Natural killer cell (primary cell): ENCODE measurements around the gene DRGX. TPM values are rescaled to one million over a fixed set of nuclear protein-coding genes. Genes with fewer than 3 reads are reported as not detected.

Experiments used
- ATAC-seq, 3 donors: fragments of 150-1000 bp in 2 of 3; fragments of 200-7000 bp in 1 of 3; cut with Tn5 transposase; 1 replicate in 1 of 3; 2 replicates in 2 of 3; pipeline ENCODE4 v1.10.0; 2021; ENCODE audit warnings: mild to moderate bottlenecking in 2 of 3, moderate library complexity in 2 of 3
- DNase-seq, 2 donors: peaks; one replicate each; pipeline versions ENCODE4 v3.0.0 to v3.0.0-alpha.2; 2013 to 2021; ENCODE audit warnings: mixed read lengths in 1 of 2
- H3K27ac ChIP-seq: one replicate; pipeline ENCODE4 v1.5.1; 2013; ENCODE audit warnings: mild to moderate bottlenecking, low read length
- H3K27me3 ChIP-seq: one replicate; pipeline ENCODE4 v1.6.1; 2013; ENCODE audit warnings: low read length; ENCODE audit not compliant: control insufficient read depth, insufficient read depth
- H3K36me3 ChIP-seq: one replicate; pipeline ENCODE4 v1.6.1; 2013; ENCODE audit warnings: low read length; ENCODE audit not compliant: control insufficient read depth, insufficient read depth
- H3K4me1 ChIP-seq: one replicate; pipeline ENCODE4 v1.6.1; 2013; ENCODE audit warnings: low read length; ENCODE audit not compliant: control insufficient read depth, insufficient read depth
- H3K4me3 ChIP-seq: one replicate; pipeline ENCODE4 v1.5.1; 2013; ENCODE audit warnings: low read length
- H3K9me3 ChIP-seq: one replicate; pipeline ENCODE4 v1.6.1; 2013; ENCODE audit warnings: low read length; ENCODE audit not compliant: control insufficient read depth, insufficient read depth
- H3K27ac Mint-ChIP-seq, 2 donors: one replicate each; pipeline ENCODE4 v1.8.0; 2022; ENCODE audit warnings: mild to moderate bottlenecking in 2 of 2, mixed read lengths in 2 of 2, moderate library complexity in 1 of 2
- H3K27me3 Mint-ChIP-seq, 2 donors: one replicate each; pipeline ENCODE4 v1.8.0; 2022; ENCODE audit warnings: low read depth in 2 of 2, mixed read lengths in 2 of 2
- H3K36me3 Mint-ChIP-seq: one replicate; pipeline ENCODE4 v1.8.0; 2022; ENCODE audit warnings: mixed read lengths
- H3K4me1 Mint-ChIP-seq, 2 donors: one replicate each; pipeline ENCODE4 v1.8.0; 2022; ENCODE audit warnings: mixed read lengths in 2 of 2
- H3K4me3 Mint-ChIP-seq: one replicate; pipeline ENCODE4 v1.8.0; 2022; ENCODE audit warnings: mild to moderate bottlenecking, moderate library complexity, mixed read lengths
- H3K9me3 Mint-ChIP-seq, 2 donors: one replicate each; pipeline ENCODE4 v1.8.0; 2022; ENCODE audit warnings: mixed read lengths in 2 of 2
- CTCF ChIP-seq: fragments of 200-600 bp; IDR thresholded peaks from one replicate; pipeline ENCODE4 v1.8.0; 2022; ENCODE audit warnings: antibody characterized with exemption
- whole genome bisulfite sequencing: methylation state at CpG from one replicate; pipeline ENCODE4 v1.1.7; 2013; ENCODE audit warnings: missing lambda C conversion rate; ENCODE audit not compliant: insufficient coverage; 5-methylcytosine and 5-hydroxymethylcytosine counted together
- intact Hi-C: fragments of 100-400 bp; cut with micrococcal nuclease; formaldehyde crosslinking; loops from one replicate; pipeline ENCODE4 v1.14.2; 2022
- total RNA-seq, 4 donors: library from RNA; stranded (reverse); fragments of 120-200 nt in 1 of 4; gene quantifications; one replicate each; pipeline versions ENCODE4 v1.2.3 to v1.2.4, GENCODE V29; 2013 to 2022

Gene DRGX
- total RNA-seq, 3 donors from 2014 or later (not counting 1 experiment from before 2014, with no cell fraction given): not detected

- H3K27ac ChIP-seq: no peak overlapping the region
- ATAC-seq (no peak), DNase-seq (no peak)
- peaks cover 11% of the 10 kb centered on the region for H3K9me3 ChIP-seq
- H3K27me3 ChIP-seq: no peaks in the 10 kb centered on the region
- intact Hi-C loops: no loop called here
- Mint-ChIP-seq H3K27ac (no peak overlapping the region), H3K27me3 (peaks cover 0 to under 1% of the 10 kb centered on the region in 2 donors), H3K4me3 (no peak overlapping the region), H3K9me3 (peaks cover 0 to 3% of the 10 kb centered on the region in 2 donors), H3K4me1 (no peaks in the 10 kb centered on the region), H3K36me3 (no peaks in the 10 kb centered on the region)
- H3K4me1 ChIP-seq: no peaks in the 10 kb centered on the region
- H3K36me3 ChIP-seq: no peaks in the 10 kb centered on the region
- no peak for TF ChIP-seq CTCF
- WGBS: 81% methylated on average over 4 of the region's 4 CpGs
- H3K4me3 ChIP-seq: no peak overlapping the region
These were observed 44.9 kb downstream of the DRGX start for GRCh38 chr10:49350846-49351532.

- Mint-ChIP-seq H3K27me3 (peaks cover 0 to 9% of the 10 kb centered on the region in 2 donors), H3K4me3 (no peak overlapping the region), H3K4me1 (no peaks in the 10 kb centered on the region), H3K9me3 (peaks cover 0 to 3% of the 10 kb centered on the region in 2 donors), H3K36me3 (no peaks in the 10 kb centered on the region), H3K27ac (no peak overlapping the region)
- TF ChIP-seq CTCF: no peak
- Histone ChIP-seq H3K4me1 (no peaks in the 10 kb centered on the region), H3K4me3 (no peak overlapping the region), H3K27me3 (no peaks in the 10 kb centered on the region), H3K9me3 (peaks cover 11% of the 10 kb centered on the region), H3K27ac (no peak overlapping the region), H3K36me3 (no peaks in the 10 kb centered on the region)
- DNase-seq (no peak), ATAC-seq (no peak)
- intact Hi-C loops: no loop called here
These were observed 45.8 kb downstream of the DRGX start for GRCh38 chr10:49350138-49350537.

GRCh38 chr10:49349390-49349789 lies 46.5 kb downstream of the DRGX start:
- Mint-ChIP-seq H3K27ac (no peak overlapping the region), H3K4me1 (no peaks in the 10 kb centered on the region), H3K4me3 (no peak overlapping the region), H3K36me3 (no peaks in the 10 kb centered on the region), H3K27me3 (peaks cover 0 to 17% of the 10 kb centered on the region in 2 donors), H3K9me3 (peaks cover 0 to 3% of the 10 kb centered on the region in 2 donors)
- no peaks in the 10 kb centered on the region for H3K27me3 ChIP-seq
- no peak for TF ChIP-seq CTCF
- no peak overlapping the region for H3K4me3 ChIP-seq
- intact Hi-C loops: no loop called here
- DNase-seq (no peak), ATAC-seq (no peak)
- 97% methylated on average over 4 of the region's 4 CpGs for WGBS
- H3K4me1 ChIP-seq: no peaks in the 10 kb centered on the region
- H3K27ac ChIP-seq: no peak overlapping the region
- no peaks in the 10 kb centered on the region for H3K36me3 ChIP-seq
- peaks cover 11% of the 10 kb centered on the region for H3K9me3 ChIP-seq

- Mint-ChIP-seq H3K4me1 (no peaks in the 10 kb centered on the region), H3K27ac (no peak overlapping the region), H3K9me3 (peaks cover 0 to 3% of the 10 kb centered on the region in 2 donors), H3K36me3 (no peaks in the 10 kb centered on the region), H3K4me3 (no peak overlapping the region), H3K27me3 (peaks cover 2 to 21% of the 10 kb centered on the region in 2 donors)
- Histone ChIP-seq H3K9me3 (peaks cover 11% of the 10 kb centered on the region), H3K4me1 (no peaks in the 10 kb centered on the region), H3K27me3 (no peaks in the 10 kb centered on the region), H3K27ac (no peak overlapping the region), H3K36me3 (no peaks in the 10 kb centered on the region), H3K4me3 (no peak overlapping the region)
- DNase-seq (no peak), ATAC-seq (no peak)
- 92% methylated on average over 2 of the region's 2 CpGs for WGBS
- intact Hi-C loops: no loop called here
- no peak for TF ChIP-seq CTCF
These were observed 47.3 kb downstream of the DRGX start for GRCh38 chr10:49348593-49348992.
